ENCODE data around the gene DCAF4. TPM values are rescaled to one million over a fixed set of nuclear protein-coding genes. Genes with fewer than 3 reads are reported as not detected.

DCAF4 gene
- total and polyA plus RNA-seq, 3 donors from 2014 or later: 19.2 to 38.0 (median 35.6) TPM

DNA sequence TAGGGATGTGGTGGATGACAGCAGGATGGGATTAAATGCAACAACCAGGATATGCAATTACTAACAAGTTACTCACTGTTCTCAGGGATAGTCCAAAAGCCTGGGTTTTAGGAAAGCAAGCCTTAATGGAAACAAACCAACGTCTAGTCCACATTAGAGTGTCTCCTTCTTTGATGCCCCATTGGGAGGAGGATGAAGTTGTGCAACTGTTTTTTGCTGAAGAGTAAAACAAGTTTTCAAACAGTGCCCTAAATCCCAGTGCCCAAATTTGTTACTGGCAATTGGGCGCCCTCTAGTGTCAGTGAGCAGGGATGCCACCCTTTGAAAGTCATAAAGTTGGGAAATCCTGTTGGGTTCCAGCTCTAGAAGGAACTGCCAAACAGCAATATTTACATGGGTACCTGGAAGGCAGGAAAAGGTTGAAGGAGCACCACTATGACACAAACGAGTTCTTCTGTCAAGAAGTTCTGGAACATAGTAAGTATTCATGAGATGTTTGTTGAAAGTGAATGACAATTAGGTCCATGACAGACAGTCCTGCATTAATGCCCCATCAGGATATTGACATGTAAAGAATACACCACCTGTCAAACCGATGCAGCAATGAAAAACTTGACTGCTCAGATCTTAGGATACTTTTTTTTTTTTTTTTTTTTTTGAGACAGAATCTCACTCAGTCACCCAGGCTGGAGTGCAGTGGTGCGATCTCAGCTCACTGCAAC, 21.3 kb upstream of the DCAF4 start:
- H3K4me3 ChIP-seq: no peak overlapping the region
- DNase-seq: peak; percentile 72
- TF ChIP-seq POLR2A (IDR thresholded peaks at IDR 0.05): no peak
- TF ChIP-seq CTCF (IDR thresholded peaks at IDR 0.05): peak; percentile 90 to 97 (median 92)

GRCh38 chr14:72906316-72906715, 19.9 kb upstream of the DCAF4 start:
- Histone ChIP-seq H3K9me3 (no peaks in the 10 kb centered on the region), H3K4me3 (no peak overlapping the region), H3K27me3 (no peaks in the 10 kb centered on the region), H3K27ac (no peak overlapping the region), H3K4me1 (peaks cover 5% of the 10 kb centered on the region), H3K36me3 (ENCODE audit: low read depth, missing control alignments) (no peaks in the 10 kb centered on the region)
- intact Hi-C loops (cut with DNase I; ENCODE audit: low total_unique reads): loop anchor here (2.0 kb wide), 1 partner anchor 390 kb away; no protein-coding TSS in a partner anchor
- no peak for DNase-seq
- TF ChIP-seq POLR2A (IDR thresholded peaks at IDR 0.05) (no peak), CTCF (IDR thresholded peaks at IDR 0.05) (no peak)
- WGBS, 2 donors: 62 to 74% methylated on average over 3 of the region's 3 CpGs

More for the DNA sequence above, 21.3 kb upstream of the DCAF4 start:
- 34 to 45% methylated on average over 5 of the region's 5 CpGs for WGBS, 2 donors
- Histone ChIP-seq H3K27ac (no peak overlapping the region), H3K36me3 (ENCODE audit: low read depth, missing control alignments) (no peaks in the 10 kb centered on the region), H3K27me3 (no peaks in the 10 kb centered on the region), H3K9me3 (no peaks in the 10 kb centered on the region), H3K4me1 (peaks cover 5% of the 10 kb centered on the region)
- intact Hi-C loops (cut with DNase I; ENCODE audit: low total_unique reads): no loop called here

- Histone ChIP-seq H3K27ac (no peak overlapping the region), H3K27me3 (no peaks in the 10 kb centered on the region), H3K9me3 (no peaks in the 10 kb centered on the region), H3K4me1 (peaks cover 5% of the 10 kb centered on the region), H3K36me3 (ENCODE audit: low read depth, missing control alignments) (no peaks in the 10 kb centered on the region), H3K4me3 (no peak overlapping the region)
- intact Hi-C loops (cut with DNase I; ENCODE audit: low total_unique reads): loop anchor here (2.0 kb wide), 1 partner anchor 390 kb away; no protein-coding TSS in a partner anchor
- no peak for DNase-seq
- no peak for TF ChIP-seq POLR2A (IDR thresholded peaks at IDR 0.05)
- TF ChIP-seq CTCF (IDR thresholded peaks at IDR 0.05): no peak
- WGBS, 2 donors: 74 to 79% methylated on average over 1 of the region's 1 CpG
Observed at GRCh38 chr14:72906879-72907278, 19.4 kb upstream of the DCAF4 start.

DNA sequence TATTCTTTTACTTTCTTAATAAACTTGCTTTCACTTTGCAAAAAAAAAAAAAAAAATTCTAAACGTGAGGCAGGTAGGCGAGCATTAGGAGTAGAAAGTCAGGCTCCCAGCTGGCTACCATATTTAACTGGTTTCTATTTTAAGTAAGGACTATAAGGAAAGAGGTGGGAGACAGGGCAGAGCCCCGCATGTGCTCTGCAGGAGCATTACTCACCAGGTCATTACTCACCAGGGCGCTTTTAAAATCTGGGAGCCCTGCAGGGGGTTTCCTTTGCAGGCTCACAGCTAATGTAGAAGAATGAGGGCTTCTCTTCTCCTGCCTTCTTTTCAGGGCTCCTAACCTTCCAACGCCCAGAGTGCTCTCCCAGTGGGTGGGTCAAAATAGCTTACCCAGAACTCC, 18.4 kb upstream of the DCAF4 start:
- no peak overlapping the region for H3K27ac ChIP-seq
- intact Hi-C loops (cut with DNase I; ENCODE audit: low total_unique reads): loop anchor here (2.0 kb wide), 1 partner anchor 391 kb away; no protein-coding TSS in a partner anchor
- H3K9me3 ChIP-seq: no peaks in the 10 kb centered on the region
- TF ChIP-seq CTCF (IDR thresholded peaks at IDR 0.05) (no peak), POLR2A (IDR thresholded peaks at IDR 0.05) (no peak)
- H3K27me3 ChIP-seq: no peaks in the 10 kb centered on the region
- H3K4me3 ChIP-seq: no peak overlapping the region
- WGBS, 2 donors: 47 to 62% methylated on average over 5 of the region's 5 CpGs
- H3K36me3 ChIP-seq (ENCODE audit: low read depth, missing control alignments): no peaks in the 10 kb centered on the region
- DNase-seq: no peak
- H3K4me1 ChIP-seq: peaks cover 5% of the 10 kb centered on the region

GRCh38 chr14:72909163-72909562, 17.1 kb upstream of the DCAF4 start:
- 64 to 65% methylated on average over 5 of the region's 5 CpGs for WGBS, 2 donors

More at GRCh38 chr14:72909163-72909562, 17.1 kb upstream of the DCAF4 start:
- DNase-seq: no peak
- H3K36me3 ChIP-seq (ENCODE audit: low read depth, missing control alignments): no peaks in the 10 kb centered on the region
- H3K4me1 ChIP-seq: peaks cover 8% of the 10 kb centered on the region
- no peaks in the 10 kb centered on the region for H3K9me3 ChIP-seq
- no peaks in the 10 kb centered on the region for H3K27me3 ChIP-seq
- intact Hi-C loops (cut with DNase I; ENCODE audit: low total_unique reads): no loop called here
- H3K4me3 ChIP-seq: no peak overlapping the region
- no peak for TF ChIP-seq POLR2A (IDR thresholded peaks at IDR 0.05)
- no peak for TF ChIP-seq CTCF (IDR thresholded peaks at IDR 0.05)
- H3K27ac ChIP-seq: no peak overlapping the region

Data from testis (tissue), 3 donors.